ENCODE measurements around the gene MRPL41.
"Not testable (repeated sequence)": the region's sequence is repeated elsewhere in the genome, so short reads cannot be mapped to it uniquely, and the experiment has no call there.

Gene MRPL41

GRCh38 chr9:137521405-137521985 is 30.2 kb upstream of the MRPL41 start:
- DNase-seq (ENCODE audit: low read depth in 2 of 2) = no peak

GRCh38 chr9:137522746-137523455 is 28.8 kb upstream of the MRPL41 start:
- no peak for DNase-seq (ENCODE audit: low read depth in 2 of 2)

GRCh38 chr9:137524161-137524980 is 27.3 kb upstream of the MRPL41 start:
- DNase-seq (ENCODE audit: low read depth in 2 of 2) = no peak

- DNase-seq (ENCODE audit: low read depth in 2 of 2) = no peak
Observed at GRCh38 chr9:137524981-137525317, 26.7 kb upstream of the MRPL41 start.

- DNase-seq (ENCODE audit: low read depth in 2 of 2) = no peak
Observed at GRCh38 chr9:137530331-137530730, 21.3 kb upstream of the MRPL41 start.

- no peak for DNase-seq (ENCODE audit: low read depth in 2 of 2)
Observed at GRCh38 chr9:137531099-137531765, 20.4 kb upstream of the MRPL41 start.

- not testable (repeated sequence) for DNase-seq (ENCODE audit: low read depth in 2 of 2)
Observed at GRCh38 chr9:137532891-137533468, 18.7 kb upstream of the MRPL41 start.

GRCh38 chr9:137534256-137535119 is 17.2 kb upstream of the MRPL41 start:
- DNase-seq (ENCODE audit: low read depth in 2 of 2) = no peak

- no peak for DNase-seq (ENCODE audit: low read depth in 2 of 2)
Observed at GRCh38 chr9:137535120-137535428, 16.6 kb upstream of the MRPL41 start.

GRCh38 chr9:137536594-137537131 is 15.0 kb upstream of the MRPL41 start:
- not testable (repeated sequence) for DNase-seq (ENCODE audit: low read depth in 2 of 2)

GRCh38 chr9:137538058-137538457 is 13.6 kb upstream of the MRPL41 start:
- no peak for DNase-seq (ENCODE audit: low read depth in 2 of 2)

GRCh38 chr9:137540536-137540935 is 11.1 kb upstream of the MRPL41 start:
- no peak for DNase-seq (ENCODE audit: low read depth in 2 of 2)

- DNase-seq (ENCODE audit: low read depth in 2 of 2) = no peak
Observed at GRCh38 chr9:137542486-137542885, 9.2 kb upstream of the MRPL41 start.

- no peak for DNase-seq (ENCODE audit: low read depth in 2 of 2)
Observed at GRCh38 chr9:137543237-137543963, 8.3 kb upstream of the MRPL41 start.

- no peak for DNase-seq (ENCODE audit: low read depth in 2 of 2)
Observed at GRCh38 chr9:137544176-137544760, 7.4 kb upstream of the MRPL41 start.

GRCh38 chr9:137545123-137545522 is 6.6 kb upstream of the MRPL41 start:
- no peak for DNase-seq (ENCODE audit: low read depth in 2 of 2)

GRCh38 chr9:137547687-137548543 is 3.8 kb upstream of the MRPL41 start:
- no peak for DNase-seq (ENCODE audit: low read depth in 2 of 2)

- DNase-seq (ENCODE audit: low read depth in 2 of 2) = peak in 1 of 2 donors; percentile 19
Observed at GRCh38 chr9:137550231-137550621, 1.5 kb upstream of the MRPL41 start, which contains the start of gene PNPLA7. PNPLA7 (minus strand) TSS chr9:137550402; CDS start chr9:137550197, 205 bp downstream.

GRCh38 chr9:137550958-137551263 is 768 bp upstream of the MRPL41 start:
- DNase-seq (ENCODE audit: low read depth in 2 of 2) = not testable (repeated sequence)
